ENCODE results near the gene LASP1NB.

GRCh38 chr17:38904892-38905291, 20.5 kb upstream of the LASP1NB start:
- TF ChIP-seq CTCF (IDR thresholded peaks at IDR 0.05) (no peak), POLR2A (IDR thresholded peaks at IDR 0.05) (no peak)

Measured in heart left ventricle (tissue), 13 donors.